HG02870 (cell line): ENCODE data around the gene SENP2.

Experiments
- ATAC-seq: cut with Tn5 transposase; IDR thresholded peaks from one replicate; pipeline ENCODE4 v1.9.1; 2021; ENCODE audit warnings: mild to moderate bottlenecking, moderate library complexity; ENCODE audit not compliant: unreplicated experiment

SENP2 gene

GRCh38 chr3:185678027-185678426 is 91.9 kb downstream of the SENP2 start:
- no peak for ATAC-seq

GRCh38 chr3:185680231-185680630 is 94.1 kb downstream of the SENP2 start:
- ATAC-seq: no peak
